ENCODE data around the gene PARP12. TPM values are rescaled to one million over a fixed set of nuclear protein-coding genes. Genes with fewer than 3 reads are reported as not detected.

The PARP12 gene
- total RNA-seq, 2 experiments from 2014 or later = 25.7 to 28.7 TPM

GRCh38 chr7:139976055-139976837 lies 86.5 kb downstream of the PARP12 start:
- DNase-seq (no peak), ATAC-seq (no peak)
- ChIA-PET POLR2A (no interaction called here), CTCF (interaction anchor here (0.6 to 1.5 kb wide), 4 partner anchors 29 to 486 kb away, joined by 3 to 4 read pairs (median 3); no protein-coding TSS in a partner anchor)
- peaks cover 16% of the 10 kb centered on the region for H3K4me1 Mint-ChIP-seq
- H3K36me3 Mint-ChIP-seq (ENCODE audit: low read depth) = no peaks in the 10 kb centered on the region
- H3K27me3 Mint-ChIP-seq = no peaks in the 10 kb centered on the region
- intact Hi-C loops (cut with DNase I, micrococcal nuclease) = no loop called here
- H3K4me3 Mint-ChIP-seq = no peak overlapping the region
- H3K27ac Mint-ChIP-seq = no peak overlapping the region
- no peaks in the 10 kb centered on the region for H3K9me3 Mint-ChIP-seq (ENCODE audit: low read depth)

- ATAC-seq (no peak), DNase-seq (no peak)
- CTCF ChIA-PET = interaction anchor here (0.9 to 1.0 kb wide), 2 partner anchors 19 to 27 kb away, joined by 3 read pairs; no protein-coding TSS in a partner anchor
- Mint-ChIP-seq H3K27ac (no peak overlapping the region), H3K36me3 (ENCODE audit: low read depth) (no peaks in the 10 kb centered on the region), H3K27me3 (no peaks in the 10 kb centered on the region), H3K9me3 (ENCODE audit: low read depth) (no peaks in the 10 kb centered on the region), H3K4me3 (no peak overlapping the region), H3K4me1 (peaks cover 4% of the 10 kb centered on the region)
- POLR2A ChIA-PET = no interaction called here
- intact Hi-C loops (cut with DNase I, micrococcal nuclease) = no loop called here
Measured at GRCh38 chr7:139974179-139974811, 88.5 kb downstream of the PARP12 start.

Other genes starting within 250 kb of the PARP12 start
- 1 to 10 TPM; 3.6 to 5.1 TPM for gene TBXAS1, start 233.7 kb downstream of the PARP12 start, total RNA-seq
- gene KDM7A, start 114.0 kb upstream of the PARP12 start, total RNA-seq = 10 to 100 TPM; 17.9 to 28.7 TPM